Lower leg skin (tissue), 3 donors: ENCODE measurements around the gene SLC6A13.

Source experiments
- POLR2A ChIP-seq, 2 donors: fragments of 450-650 bp; IDR thresholded peaks; one replicate each; pipeline ENCODE4 v1.6.1; 2016 to 2017; ENCODE audit warnings: antibody characterized with exemption in 2 of 2, mild to moderate bottlenecking in 1 of 2, moderate library complexity in 1 of 2
- TF ChIP-seq, protein P1 (sequence below), 3 donors: fragments of 450-650 bp; IDR thresholded peaks; one replicate each; pipeline ENCODE4 v1.5.1; 2016; ENCODE audit warnings: antibody characterized with exemption in 3 of 3, mild to moderate bottlenecking in 3 of 3, moderate library complexity in 2 of 3

GRCh38 chr12:188910-189621, 73.6 kb downstream of the SLC6A13 start:
- TF ChIP-seq, protein P1, sequence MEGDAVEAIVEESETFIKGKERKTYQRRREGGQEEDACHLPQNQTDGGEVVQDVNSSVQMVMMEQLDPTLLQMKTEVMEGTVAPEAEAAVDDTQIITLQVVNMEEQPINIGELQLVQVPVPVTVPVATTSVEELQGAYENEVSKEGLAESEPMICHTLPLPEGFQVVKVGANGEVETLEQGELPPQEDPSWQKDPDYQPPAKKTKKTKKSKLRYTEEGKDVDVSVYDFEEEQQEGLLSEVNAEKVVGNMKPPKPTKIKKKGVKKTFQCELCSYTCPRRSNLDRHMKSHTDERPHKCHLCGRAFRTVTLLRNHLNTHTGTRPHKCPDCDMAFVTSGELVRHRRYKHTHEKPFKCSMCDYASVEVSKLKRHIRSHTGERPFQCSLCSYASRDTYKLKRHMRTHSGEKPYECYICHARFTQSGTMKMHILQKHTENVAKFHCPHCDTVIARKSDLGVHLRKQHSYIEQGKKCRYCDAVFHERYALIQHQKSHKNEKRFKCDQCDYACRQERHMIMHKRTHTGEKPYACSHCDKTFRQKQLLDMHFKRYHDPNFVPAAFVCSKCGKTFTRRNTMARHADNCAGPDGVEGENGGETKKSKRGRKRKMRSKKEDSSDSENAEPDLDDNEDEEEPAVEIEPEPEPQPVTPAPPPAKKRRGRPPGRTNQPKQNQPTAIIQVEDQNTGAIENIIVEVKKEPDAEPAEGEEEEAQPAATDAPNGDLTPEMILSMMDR (IDR thresholded peaks at IDR 0.05) = no peak
- TF ChIP-seq POLR2A (IDR thresholded peaks at IDR 0.05) = no peak
